Measurements from ENCODE around the gene SYDE1. TPM values are rescaled to one million over a fixed set of nuclear protein-coding genes. Genes with fewer than 3 reads are reported as not detected.

The SYDE1 gene
- total and polyA plus RNA-seq, 2 of the 4 experiments (the other 2 are of a cell fraction) = 19.4 to 64.9 TPM

DNA sequence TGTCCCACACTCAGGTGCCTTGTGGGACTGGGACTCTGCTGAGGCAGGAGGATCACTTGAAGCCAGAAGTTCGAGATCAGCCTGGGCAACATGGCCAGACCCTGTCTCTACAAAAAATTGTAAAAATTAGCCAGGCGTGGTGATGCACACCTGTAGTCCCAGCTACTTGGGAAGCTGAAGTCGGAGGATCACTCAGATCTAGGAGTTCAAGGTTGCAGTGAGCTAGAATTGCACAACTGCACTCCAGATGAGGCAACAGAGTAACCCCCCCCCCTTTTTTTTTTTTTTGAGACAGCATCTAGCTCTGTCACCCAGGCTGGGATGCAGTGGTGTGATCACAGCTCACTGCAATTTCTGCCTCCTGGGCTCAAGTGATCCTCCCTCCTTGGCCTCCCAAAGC, 11.0 kb upstream of the SYDE1 start:
- Histone ChIP-seq H4K8ac (ENCODE audit: low read depth in 2 of 2, low read length in 2 of 2) (no peak overlapping the region), H2BK5ac (ENCODE audit: low read depth, low read length, poor library complexity, severe bottlenecking) (no peak overlapping the region), H3K9me1 (ENCODE audit: insufficient read depth, low read length) (no peaks in the 10 kb centered on the region), H2AK5ac (ENCODE audit: low read depth, low read length) (no peak overlapping the region), H2AK9ac (replicated peaks; ENCODE audit: low read depth, low read length, poor library complexity) (no peak overlapping the region), H4K91ac (ENCODE audit: insufficient read depth, low read depth, low read length) (no peak overlapping the region), H3K4me2 (ENCODE audit: low read depth, low read length) (no peak overlapping the region), H3K4me1 (ENCODE audit: control insufficient read depth, insufficient read depth, low read length) (peaks cover 3% of the 10 kb centered on the region; the same call in 1 of the 2 replicates), H2BK20ac (ENCODE audit: low read depth, low read length) (no peak overlapping the region), H2BK15ac (ENCODE audit: low read depth, low read length) (no peak overlapping the region), H3K4me3 (ENCODE audit: insufficient read depth, low read depth, low read length) (no peak overlapping the region), H3K4ac (ENCODE audit: low read depth, low read length) (no peak overlapping the region), H3K27me3 (ENCODE audit: control insufficient read depth, insufficient read depth, low read length) (peaks cover 8% of the 10 kb centered on the region), H3K14ac (replicated peaks; ENCODE audit: low read depth, low read length) (no peak overlapping the region), H3K18ac (ENCODE audit: low read depth, low read length) (no peak overlapping the region), H3K79me1 (ENCODE audit: low read depth in 1 of 2, low read length in 2 of 2) (no peaks in the 10 kb centered on the region), H4K5ac (ENCODE audit: low read depth, low read length) (no peak overlapping the region), H3K9ac (ENCODE audit: low read depth, low read length) (no peak overlapping the region), H3K27ac (ENCODE audit: insufficient read depth, low read length) (no peak overlapping the region), H2BK120ac (ENCODE audit: low read depth, low read length) (no peak overlapping the region), H3K23ac (ENCODE audit: low read depth, low read length) (no peak overlapping the region), H2AFZ (replicated peaks; ENCODE audit: low read length, poor library complexity) (no peak overlapping the region), H3K9me3 (ENCODE audit: control insufficient read depth, insufficient read depth, low read length) (no peaks in the 10 kb centered on the region), H3K56ac (ENCODE audit: extremely low read depth, insufficient read depth, low read length) (no peak overlapping the region), H3K36me3 (ENCODE audit: control insufficient read depth, insufficient read depth, low read length) (no peaks in the 10 kb centered on the region), H4K20me1 (ENCODE audit: insufficient read depth, low read length) (no peaks in the 10 kb centered on the region)
- 20% methylated on average over 1 of the region's 3 CpGs; no CpG with 5 or more reads in 1 of the 2 experiments for WGBS, 2 experiments (ENCODE audit: extremely low coverage in 2 of 2, insufficient read length in 1 of 2)
- BruUV-seq (replicated peaks) = no TSS peak
- ChIA-PET CTCF (no interaction called here), POLR2A (ENCODE audit: unreplicated experiment) (no interaction called here)
- DNase-seq = no peak
- TF ChIP-seq MXI1 (IDR thresholded peaks at IDR 0.05; ENCODE audit: borderline replicate concordance, low read depth, low read length) (no peak), CHD1 (IDR thresholded peaks at IDR 0.05; ENCODE audit: low read depth, low read length) (no peak), POLR2A (IDR thresholded peaks at IDR 0.05; ENCODE audit: low read depth, low read length) (no peak), BHLHE40 (IDR thresholded peaks at IDR 0.05; ENCODE audit: low read depth, low read length) (no peak), RFX5 (IDR thresholded peaks at IDR 0.05; ENCODE audit: low read depth, low read length) (no peak), MAZ (IDR thresholded peaks at IDR 0.05; ENCODE audit: borderline replicate concordance, low read depth, low read length) (no peak), MAFK (IDR thresholded peaks at IDR 0.05; ENCODE audit: low read depth, low read length) (no peak), RCOR1 (IDR thresholded peaks at IDR 0.05; ENCODE audit: insufficient replicate concordance, low read length) (no peak), NFE2L2 (IDR thresholded peaks at IDR 0.05; ENCODE audit: low read depth, low read length) (no peak), SMC3 (IDR thresholded peaks at IDR 0.05; ENCODE audit: low read depth, low read length) (no peak), FOS (IDR thresholded peaks at IDR 0.05; ENCODE audit: low read depth, low read length) (no peak), RAD21 (IDR thresholded peaks at IDR 0.05; ENCODE audit: low read length) (no peak), CEBPB (IDR thresholded peaks at IDR 0.05; ENCODE audit: low read depth, low read length) (no peak)
- TF ChIP-seq, protein P1, sequence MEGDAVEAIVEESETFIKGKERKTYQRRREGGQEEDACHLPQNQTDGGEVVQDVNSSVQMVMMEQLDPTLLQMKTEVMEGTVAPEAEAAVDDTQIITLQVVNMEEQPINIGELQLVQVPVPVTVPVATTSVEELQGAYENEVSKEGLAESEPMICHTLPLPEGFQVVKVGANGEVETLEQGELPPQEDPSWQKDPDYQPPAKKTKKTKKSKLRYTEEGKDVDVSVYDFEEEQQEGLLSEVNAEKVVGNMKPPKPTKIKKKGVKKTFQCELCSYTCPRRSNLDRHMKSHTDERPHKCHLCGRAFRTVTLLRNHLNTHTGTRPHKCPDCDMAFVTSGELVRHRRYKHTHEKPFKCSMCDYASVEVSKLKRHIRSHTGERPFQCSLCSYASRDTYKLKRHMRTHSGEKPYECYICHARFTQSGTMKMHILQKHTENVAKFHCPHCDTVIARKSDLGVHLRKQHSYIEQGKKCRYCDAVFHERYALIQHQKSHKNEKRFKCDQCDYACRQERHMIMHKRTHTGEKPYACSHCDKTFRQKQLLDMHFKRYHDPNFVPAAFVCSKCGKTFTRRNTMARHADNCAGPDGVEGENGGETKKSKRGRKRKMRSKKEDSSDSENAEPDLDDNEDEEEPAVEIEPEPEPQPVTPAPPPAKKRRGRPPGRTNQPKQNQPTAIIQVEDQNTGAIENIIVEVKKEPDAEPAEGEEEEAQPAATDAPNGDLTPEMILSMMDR (conservative IDR thresholded peaks at IDR 0.05; ENCODE audit: low read depth, low read length) = no peak
- TF ChIP-seq, protein P2, sequence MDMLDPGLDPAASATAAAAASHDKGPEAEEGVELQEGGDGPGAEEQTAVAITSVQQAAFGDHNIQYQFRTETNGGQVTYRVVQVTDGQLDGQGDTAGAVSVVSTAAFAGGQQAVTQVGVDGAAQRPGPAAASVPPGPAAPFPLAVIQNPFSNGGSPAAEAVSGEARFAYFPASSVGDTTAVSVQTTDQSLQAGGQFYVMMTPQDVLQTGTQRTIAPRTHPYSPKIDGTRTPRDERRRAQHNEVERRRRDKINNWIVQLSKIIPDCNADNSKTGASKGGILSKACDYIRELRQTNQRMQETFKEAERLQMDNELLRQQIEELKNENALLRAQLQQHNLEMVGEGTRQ (IDR thresholded peaks at IDR 0.05; ENCODE audit: low read depth, low read length) = no peak
- TF ChIP-seq, protein P3, sequence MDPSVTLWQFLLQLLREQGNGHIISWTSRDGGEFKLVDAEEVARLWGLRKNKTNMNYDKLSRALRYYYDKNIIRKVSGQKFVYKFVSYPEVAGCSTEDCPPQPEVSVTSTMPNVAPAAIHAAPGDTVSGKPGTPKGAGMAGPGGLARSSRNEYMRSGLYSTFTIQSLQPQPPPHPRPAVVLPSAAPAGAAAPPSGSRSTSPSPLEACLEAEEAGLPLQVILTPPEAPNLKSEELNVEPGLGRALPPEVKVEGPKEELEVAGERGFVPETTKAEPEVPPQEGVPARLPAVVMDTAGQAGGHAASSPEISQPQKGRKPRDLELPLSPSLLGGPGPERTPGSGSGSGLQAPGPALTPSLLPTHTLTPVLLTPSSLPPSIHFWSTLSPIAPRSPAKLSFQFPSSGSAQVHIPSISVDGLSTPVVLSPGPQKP (IDR thresholded peaks at IDR 0.05; ENCODE audit: borderline replicate concordance, low read depth, low read length) = no peak
- in situ Hi-C loops (cut with MboI; ENCODE audit: low sequenced_read_pairs) (no loop called here), intact Hi-C loops (cut with micrococcal nuclease) (no loop called here), dilution Hi-C loops (cut with HindIII; ENCODE audit: low sequenced_read_pairs, unreplicated experiment) (no loop called here)
- no peak for ATAC-seq (ENCODE audit: low read depth)

All from IMR-90 (cell line).